GM08714 (cell line): ENCODE data around the gene AHRR.
A peak's percentile ranks its signal among the peaks of the same experiment; 100 is the strongest.

ENCODE experiments used
- H3K4me3 ChIP-seq: fragments of 200-500 bp; sonication (Bioruptor generic); 2 replicates; pipeline ENCODE4 v1.5.1; 2014; ENCODE audit warnings: mild to moderate bottlenecking, low read length, inconsistent platforms
- ZNF274 ChIP-seq: IDR thresholded peaks from 2 replicates; pipeline ENCODE4 v1.6.1; 2012; ENCODE audit warnings: mild to moderate bottlenecking, low read depth, low read length

Gene AHRR

DNA sequence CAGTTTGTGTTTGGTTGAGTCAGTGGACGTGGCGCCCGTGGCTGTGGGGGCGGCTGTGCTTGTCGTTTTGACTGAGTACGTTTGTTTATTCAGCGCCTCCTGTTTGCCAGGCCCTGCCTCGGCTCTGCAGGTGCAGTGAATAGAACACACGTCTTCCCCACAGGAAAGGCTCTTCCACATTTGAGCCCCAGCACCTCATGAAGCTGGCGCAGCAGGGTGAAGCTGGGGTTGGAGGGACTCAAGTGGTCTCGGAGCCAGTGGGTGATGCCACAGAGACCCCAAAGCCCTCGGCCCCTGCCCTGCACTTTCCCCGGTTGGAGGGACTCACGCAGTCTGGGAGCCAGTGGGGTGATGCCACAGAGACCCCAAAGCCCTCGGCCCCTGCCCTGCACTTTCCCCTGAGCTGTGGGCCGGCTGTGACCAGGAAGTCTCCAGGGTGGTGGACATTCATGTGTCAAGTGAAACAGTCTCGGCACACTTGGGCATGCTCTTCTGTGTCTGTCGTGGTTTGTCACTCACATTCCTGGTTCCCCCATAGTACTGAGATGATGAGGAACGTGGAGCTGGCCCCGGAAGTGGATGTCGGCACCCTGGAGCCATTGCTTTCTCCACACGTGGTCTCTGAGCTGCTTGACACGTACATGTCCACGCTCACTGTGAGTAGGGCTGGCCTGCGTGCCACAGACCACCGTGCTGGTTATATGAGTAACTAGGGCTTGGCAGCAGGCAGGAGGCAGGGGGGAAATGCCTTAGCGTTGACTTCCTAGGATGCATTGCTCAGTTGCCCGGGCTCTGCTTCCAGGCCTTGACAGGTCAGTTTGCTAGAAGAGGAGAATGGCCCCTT, 135.1 kb downstream of the AHRR start:
- TF ChIP-seq ZNF274: no peak
- no peak overlapping the region for H3K4me3 ChIP-seq

DNA sequence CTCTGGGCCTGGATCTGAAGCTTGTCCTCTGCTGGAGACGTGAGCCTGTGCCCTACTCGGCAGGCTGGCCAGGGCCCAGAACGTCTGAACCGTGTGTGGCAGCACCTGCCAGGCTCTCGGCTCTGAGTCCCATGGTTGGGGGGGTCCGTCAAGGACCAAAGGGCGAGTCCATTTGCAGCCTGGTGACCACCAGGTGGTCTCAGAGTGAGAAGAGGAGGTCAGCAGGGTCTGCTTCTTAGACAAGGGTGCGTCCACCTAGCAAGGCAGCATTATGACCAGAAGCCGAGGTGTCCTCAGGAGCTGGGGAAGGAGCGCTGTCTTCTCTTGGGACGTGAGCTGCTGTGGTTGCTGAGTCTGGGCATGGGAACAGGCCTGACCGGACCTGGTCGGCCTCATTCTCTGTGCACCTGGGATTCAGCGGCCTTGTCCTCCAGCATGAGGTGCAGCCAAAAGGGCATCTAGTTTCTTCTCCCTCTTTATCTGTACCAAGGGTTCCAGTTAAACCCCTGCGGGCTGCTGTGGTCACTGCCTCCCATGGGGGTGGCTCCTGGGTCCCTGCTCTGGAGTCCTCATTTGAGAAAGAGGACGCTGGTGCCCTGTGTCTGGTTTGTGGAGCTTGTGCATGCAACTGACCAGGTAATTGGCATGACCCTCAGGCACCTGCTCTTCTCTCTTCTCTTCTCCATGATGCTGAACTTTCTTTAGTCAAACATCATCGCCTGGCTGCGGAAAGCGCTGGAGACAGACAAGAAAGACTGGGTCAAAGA, 135.9 kb downstream of the AHRR start:
- no peak for TF ChIP-seq ZNF274
- no peak overlapping the region for H3K4me3 ChIP-seq

DNA sequence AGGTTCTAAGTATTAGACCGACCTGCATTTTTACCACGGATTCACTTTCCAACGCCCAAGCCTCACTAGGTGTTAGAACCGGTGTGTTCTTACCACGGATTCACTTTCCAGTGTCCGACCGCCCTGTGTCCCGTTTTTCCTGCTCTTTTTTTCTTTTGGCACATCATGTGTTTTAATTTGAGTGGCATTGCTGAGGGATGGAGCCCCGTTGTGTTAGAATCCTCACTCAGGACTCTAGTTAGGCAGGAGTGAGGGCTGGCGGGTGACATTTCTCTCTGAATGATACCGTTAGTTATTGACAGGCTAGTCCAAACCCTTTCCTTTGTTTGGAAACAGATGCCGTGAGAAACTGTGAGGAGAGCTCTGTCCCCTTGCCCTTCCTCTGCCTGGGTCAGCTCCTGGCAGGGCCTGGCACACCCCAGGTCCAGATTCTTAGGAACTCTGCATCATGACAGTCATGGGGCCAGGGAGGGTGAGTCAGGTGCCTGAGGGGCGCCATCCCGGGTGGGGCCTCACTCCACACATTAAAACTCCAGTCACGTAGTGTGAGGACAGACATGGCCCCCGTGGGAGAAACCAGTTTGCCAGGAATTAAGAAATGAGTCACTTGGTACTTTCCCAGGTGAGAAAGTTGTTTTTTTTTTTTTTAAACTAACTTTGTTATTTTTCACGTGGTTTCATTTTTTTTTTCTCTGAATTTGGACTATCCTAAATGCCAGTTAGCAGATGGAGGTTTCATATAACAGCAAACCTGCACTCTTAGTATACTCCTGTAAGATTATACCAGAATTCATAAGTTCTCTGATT, 137.2 kb downstream of the AHRR start:
- H3K4me3 ChIP-seq: no peak overlapping the region
- TF ChIP-seq ZNF274: no peak

DNA sequence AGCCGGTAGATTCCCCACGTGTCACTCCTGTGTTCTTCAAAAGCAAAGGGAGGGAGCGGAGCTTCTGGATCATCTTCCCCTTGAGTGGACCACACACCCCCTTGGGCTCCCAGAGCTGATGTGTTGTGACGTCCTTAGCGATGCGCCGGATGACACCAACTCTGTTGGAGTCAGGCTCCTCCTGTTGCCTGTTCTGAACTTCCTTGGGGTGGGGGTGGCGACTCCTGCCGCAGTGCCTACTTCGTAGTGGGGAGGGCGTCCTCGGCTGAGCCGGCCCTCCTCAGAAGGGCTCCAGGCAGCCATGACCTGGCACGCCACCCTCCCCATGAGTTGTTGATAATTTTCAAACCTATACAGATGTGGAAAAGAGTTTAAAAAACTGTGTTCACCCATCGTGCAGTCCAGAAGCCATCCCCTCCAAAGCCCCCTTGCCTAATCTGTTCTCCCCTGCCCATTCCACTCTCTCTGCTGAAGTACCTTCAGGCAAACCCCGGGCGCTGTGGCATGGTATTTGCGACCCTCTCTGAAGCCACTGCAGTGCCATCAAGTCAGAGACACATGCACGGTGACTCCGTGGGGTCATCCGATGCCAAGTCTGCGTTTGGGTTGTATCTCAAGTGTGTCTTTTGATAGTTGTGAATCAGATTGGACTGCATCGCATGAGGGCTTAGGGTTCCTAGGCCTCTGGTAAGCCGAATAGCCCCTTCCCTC, 138.2 kb downstream of the AHRR start:
- TF ChIP-seq ZNF274: no peak
- no peak overlapping the region for H3K4me3 ChIP-seq

DNA sequence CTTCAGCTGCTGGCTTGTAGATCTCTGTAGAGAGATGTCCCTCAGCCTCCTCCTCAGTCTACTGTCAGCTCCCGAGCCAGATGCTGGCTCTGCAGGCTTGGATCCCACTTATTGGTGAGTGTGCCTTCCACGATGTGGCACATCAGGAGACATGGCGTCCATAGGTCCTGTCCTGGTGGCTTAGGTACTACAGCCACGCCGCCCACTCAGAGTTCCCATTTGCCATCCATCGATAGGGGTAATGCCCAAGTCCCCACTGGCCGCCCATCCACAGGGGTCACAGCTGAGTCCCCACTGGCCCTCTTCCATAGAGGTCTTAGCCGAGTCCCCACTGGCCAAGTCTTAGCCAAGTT, 138.7 kb downstream of the AHRR start:
- no peak for TF ChIP-seq ZNF274
- H3K4me3 ChIP-seq: no peak overlapping the region

DNA sequence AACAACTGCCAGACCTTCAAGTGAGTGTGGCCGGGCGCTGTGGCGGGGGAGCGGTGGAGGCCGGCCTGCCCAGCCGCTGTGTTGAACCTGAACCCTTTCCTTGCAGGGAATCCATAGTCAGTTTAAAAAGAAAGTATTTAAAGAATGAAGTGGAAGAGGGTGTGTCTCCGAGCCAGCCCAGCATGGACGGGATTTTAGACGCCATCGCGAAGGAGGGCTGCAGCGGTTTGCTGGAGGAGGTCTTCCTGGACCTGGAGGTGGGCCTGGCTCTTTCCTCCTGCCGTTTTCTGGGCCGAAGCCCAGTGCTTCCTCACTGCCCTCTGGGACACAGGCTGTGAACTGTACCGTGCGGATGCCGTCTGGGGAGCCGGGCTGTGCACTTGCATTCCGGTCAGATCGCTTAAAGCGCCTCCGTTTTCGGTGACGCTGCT, 140.6 kb downstream of the AHRR start:
- no peak overlapping the region for H3K4me3 ChIP-seq
- TF ChIP-seq ZNF274: no peak

DNA sequence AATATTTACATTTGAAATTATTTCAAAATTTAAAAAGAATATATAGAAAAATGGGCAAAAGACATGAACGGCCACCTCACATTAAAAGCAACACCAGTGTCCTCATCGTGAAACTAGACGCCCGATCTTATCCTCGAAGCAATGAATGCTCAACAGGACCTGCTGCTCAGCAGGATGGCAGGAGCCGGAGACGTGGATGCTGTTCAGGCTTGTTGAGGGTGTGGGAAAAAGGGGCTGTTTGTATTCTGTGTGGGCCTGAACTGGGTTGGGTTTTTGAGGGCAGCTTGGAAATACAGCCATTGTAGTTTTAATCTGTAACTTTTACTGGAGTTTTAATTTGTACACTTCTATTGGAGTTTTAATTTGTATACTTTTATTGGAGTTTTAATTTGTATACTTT, 141.8 kb downstream of the AHRR start:
- TF ChIP-seq ZNF274: no peak
- no peak overlapping the region for H3K4me3 ChIP-seq

DNA sequence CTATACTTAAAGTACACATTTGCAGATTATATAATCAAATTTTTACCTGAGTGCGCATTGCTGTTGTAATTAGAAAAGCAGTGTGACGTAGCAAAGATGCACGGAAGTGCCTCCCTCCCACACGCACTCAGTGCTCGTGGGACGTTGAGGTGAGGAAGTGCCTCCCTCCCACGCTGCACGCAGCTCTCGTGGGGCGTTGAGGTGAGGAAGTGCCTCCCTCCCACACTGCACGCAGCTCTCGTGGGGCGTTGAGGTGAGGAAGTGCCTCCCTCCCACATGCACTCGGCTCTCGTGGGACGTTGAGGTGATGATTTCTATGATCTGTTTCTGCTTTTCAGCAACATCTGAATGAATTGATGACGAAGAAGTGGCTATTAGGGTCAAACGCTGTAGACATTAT, 142.4 kb downstream of the AHRR start:
- no peak overlapping the region for H3K4me3 ChIP-seq

DNA sequence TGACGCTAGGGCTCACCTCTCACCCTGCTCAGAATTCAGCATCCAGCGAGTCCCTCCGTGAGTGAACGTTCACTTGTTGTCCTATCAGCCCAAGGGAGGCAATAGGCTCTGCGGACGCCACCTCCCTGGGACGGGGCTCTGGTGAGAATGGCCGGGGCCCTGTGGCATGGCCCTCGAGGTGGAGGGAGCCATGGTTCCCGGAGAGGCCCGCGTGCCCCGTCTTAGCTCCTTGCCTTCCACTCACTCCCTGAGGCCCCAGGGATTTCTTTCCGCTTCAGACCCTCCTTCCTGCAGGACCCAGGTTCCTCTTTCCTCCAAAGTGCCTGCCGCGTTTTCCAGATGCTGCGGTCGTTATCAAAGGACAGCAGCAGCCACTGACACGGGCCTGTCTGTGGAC, 142.9 kb downstream of the AHRR start:
- no peak overlapping the region; the same call in 1 of the 2 replicates for H3K4me3 ChIP-seq
- TF ChIP-seq ZNF274: no peak

More for the DNA sequence above, 142.4 kb downstream of the AHRR start:
- no peak for TF ChIP-seq ZNF274

DNA sequence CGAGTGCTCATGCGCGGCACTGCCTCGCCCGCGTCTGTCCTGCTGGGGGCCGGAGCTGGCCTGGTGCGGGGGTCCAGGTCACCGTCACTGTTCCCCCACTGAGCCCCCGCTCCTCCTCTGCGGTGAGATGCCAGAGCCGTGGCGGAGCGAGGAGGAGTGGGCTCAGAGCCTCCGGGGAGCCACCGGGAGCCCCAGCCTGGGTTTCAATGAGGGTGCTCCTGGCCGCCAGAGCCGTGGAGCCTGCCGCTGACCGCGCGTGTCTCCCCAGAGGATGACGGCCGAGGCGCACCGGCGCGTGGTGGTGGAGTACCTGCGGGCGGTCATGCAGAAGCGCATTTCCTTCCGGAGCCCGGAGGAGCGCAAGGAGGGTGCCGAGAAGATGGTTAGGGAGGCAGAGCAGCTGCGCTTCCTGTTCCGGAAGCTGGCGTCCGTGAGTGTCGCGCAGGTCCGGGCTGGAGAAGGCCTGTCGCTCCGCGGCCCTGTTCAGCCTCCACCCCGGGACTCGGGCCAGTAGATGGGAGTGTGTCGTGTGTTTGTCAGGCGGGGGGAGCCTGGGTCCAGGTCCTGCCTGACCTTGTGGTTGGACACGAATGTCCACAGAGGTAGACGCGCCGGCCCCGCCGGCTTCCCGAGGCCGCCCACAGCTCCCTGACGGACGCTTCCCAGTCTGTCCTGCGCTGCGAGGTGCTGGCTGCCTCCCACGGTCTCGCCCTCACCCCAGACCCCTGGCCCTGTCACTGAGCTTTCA, 143.5 kb downstream of the AHRR start:
- no peak for TF ChIP-seq ZNF274
- peak overlapping the region; percentile 17; the same call in 1 of the 2 replicates for H3K4me3 ChIP-seq

DNA sequence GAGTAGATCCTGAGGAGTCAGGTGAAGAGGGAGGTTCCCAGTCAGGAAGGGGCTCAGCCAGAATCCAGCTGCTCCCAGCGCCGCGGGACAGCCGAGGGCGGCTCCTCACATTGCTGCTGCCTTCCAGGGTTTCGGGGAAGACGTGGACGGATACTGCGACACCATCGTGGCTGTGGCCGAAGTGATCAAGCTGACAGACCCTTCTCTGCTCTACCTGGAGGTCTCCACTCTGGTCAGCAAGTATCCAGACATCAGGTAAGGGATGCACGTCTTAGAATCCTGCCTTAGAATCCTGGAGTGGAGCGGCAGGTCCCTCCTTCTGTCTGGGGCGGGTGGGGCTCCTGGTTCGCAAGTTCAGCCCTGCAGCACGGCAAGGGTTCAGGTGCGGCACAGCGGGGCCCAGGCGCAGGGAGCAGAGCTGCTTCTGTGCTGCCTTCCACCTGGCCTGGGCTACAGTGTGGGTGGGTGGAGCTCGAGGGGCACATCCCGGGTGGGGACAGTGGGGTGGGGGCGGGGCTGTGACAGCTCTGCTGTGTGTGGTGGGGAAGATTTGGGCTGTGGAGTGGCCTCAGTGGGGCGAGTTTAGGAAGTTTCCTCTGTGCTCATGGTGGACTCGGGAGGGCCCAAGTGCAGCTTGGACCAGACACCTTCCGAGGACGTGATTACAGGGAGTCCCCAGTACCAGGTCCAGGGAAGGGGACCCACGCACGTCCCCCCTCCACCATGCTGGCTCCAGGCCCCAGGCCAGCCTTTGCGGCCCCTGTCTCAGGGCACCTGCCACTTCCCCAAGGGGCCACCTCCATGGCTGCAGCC, 144.3 kb downstream of the AHRR start:
- peak overlapping the region; percentile 17; the same call in 1 of the 2 replicates for H3K4me3 ChIP-seq
- no peak for TF ChIP-seq ZNF274

DNA sequence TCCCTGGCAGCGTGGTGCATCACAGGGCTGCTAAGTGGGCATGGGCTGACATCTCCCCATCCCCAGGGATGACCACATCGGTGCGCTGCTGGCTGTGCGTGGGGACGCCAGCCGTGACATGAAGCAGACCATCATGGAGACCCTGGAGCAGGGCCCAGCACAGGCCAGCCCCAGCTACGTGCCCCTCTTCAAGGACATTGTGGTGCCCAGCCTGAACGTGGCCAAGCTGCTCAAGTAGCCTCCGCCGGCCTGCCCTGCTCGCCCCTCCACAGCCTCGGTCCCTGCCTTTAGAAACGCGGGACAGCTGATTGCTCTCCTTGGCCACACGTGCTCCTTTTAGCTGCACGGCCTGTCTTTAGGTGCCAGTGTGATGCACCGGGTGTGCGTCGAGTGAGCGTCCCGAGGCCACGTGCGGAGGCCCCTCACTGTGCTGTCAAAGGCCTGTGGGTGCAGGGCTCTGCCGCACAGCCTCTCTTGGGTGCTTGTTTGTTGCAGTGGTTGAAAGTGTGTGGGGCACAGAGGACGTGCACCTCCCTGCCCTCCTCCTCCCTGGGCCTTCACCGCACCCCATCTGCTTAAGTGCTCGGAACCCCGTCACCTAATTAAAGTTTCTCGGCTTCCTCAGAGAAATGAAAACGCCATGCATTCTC, 145.3 kb downstream of the AHRR start:
- TF ChIP-seq ZNF274: no peak
- H3K4me3 ChIP-seq: no peak overlapping the region
